SHP77 treated with DMSO at 0.1 percent for 48 hours (cell line): ENCODE measurements around the gene DPH3.

Experiments used
- DNase-seq: peaks from one replicate; lab custom pipeline; 2025; lab: John Stamatoyannopoulos, UW

Gene DPH3

GRCh38 chr3:16233806-16234205 lies 30.9 kb downstream of the DPH3 start:
- DNase-seq, result no peak

- DNase-seq, result no peak
These were observed 32.8 kb downstream of the DPH3 start for GRCh38 chr3:16231983-16232382.

DNA sequence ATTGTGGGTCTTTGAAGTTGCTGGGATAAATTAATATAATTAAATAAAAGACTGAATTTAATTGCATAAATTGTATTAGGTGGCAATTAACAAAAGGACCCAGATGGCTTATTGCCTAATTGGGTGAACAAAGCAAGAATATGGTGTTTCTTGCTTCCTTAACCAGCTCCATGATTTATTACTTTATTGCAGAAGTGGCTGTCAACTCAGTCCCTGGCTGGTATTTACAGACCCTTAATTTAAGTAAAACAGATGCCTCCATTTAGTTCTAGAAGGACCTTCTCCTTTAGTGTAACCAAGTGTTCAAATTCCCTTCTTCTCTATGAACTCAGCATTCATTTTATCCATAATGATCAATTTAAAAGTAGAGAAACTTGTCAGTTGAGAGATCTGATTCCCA lies 35.1 kb downstream of the DPH3 start:
- no peak for DNase-seq

GRCh38 chr3:16227566-16227965 lies 37.2 kb downstream of the DPH3 start:
- DNase-seq, result no peak

- DNase-seq, result no peak
These were observed 40.4 kb downstream of the DPH3 start for GRCh38 chr3:16224325-16224724.

DNA sequence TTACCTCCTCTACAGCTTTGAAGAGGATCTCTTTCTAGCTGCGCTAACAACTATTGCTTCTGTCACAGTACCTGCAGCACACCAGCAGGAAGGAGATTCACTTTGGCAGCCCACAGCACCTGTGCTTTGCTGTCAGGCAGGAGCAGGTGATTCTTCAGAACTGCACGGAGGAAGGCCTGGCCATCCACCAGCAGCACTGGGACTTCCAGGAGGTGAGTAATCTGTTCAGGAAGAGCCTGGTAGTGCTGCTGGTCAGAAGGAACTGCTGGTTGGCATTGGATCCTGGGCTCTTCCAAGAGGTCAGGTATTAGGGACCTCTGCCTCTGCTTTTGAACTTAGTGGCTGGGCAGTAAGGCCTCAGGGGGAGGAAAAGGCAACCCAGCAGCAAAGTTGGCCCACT lies 42.2 kb downstream of the DPH3 start:
- no peak for DNase-seq

DNA sequence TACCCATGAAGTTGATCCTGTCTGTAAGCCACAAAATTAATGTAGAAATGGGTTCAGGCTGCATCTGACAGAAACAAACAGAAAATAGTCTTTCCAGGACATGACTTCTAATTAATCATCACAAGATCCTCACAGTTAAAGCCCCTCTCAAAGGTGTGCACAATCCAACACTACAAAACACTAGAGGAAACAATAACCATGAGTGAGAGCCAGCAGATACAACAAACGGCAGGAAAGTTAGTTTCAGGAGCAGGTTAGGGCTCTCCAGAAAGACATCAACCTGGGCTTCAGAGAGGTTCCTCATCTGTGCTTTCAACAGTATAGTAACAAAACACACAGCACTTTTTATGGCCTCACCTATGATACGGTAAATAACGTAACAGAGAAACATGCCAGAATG lies 42.8 kb downstream of the DPH3 start:
- DNase-seq, result no peak

DNA sequence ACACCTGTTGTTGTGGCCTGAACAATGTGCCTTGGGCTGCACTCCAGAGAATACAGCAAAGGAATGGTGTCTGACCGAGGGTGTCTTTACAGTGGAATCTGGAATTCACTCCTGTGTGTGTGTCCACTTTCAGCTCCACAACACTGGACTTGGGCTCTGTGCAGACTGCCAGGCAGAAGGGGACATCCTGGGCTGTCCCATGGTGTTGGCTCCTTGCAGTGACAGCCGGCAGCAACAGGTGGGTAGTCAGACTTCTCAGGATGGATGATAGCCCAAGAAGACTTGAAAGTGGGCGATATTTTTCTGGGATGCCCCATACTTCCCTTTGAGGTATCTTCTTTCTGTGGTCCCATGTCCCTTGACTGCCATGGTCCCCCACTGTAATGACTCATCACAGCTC lies 45.0 kb downstream of the DPH3 start:
- DNase-seq, result no peak

GRCh38 chr3:16216373-16216935 lies 48.3 kb downstream of the DPH3 start:
- no peak for DNase-seq

DNA sequence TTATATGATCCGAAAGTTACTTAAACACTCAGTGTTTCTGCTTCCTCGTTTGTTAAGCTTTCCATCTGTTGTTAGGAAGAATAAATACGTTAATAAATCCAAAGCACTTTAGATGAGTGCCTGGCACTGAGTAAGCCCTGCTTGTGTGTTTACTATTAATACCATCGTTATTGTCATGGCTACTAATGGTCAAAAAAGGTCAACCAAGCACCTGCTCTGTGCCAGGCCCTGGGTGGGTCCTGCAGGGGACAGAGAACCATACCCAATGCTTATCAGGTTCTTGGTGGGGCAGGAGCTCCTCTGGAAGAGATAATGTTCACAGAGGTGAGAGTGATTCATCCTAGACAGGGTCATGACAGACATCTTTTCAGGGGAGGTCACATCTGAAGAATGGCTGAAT lies 50.4 kb downstream of the DPH3 start:
- DNase-seq, result no peak

DNA sequence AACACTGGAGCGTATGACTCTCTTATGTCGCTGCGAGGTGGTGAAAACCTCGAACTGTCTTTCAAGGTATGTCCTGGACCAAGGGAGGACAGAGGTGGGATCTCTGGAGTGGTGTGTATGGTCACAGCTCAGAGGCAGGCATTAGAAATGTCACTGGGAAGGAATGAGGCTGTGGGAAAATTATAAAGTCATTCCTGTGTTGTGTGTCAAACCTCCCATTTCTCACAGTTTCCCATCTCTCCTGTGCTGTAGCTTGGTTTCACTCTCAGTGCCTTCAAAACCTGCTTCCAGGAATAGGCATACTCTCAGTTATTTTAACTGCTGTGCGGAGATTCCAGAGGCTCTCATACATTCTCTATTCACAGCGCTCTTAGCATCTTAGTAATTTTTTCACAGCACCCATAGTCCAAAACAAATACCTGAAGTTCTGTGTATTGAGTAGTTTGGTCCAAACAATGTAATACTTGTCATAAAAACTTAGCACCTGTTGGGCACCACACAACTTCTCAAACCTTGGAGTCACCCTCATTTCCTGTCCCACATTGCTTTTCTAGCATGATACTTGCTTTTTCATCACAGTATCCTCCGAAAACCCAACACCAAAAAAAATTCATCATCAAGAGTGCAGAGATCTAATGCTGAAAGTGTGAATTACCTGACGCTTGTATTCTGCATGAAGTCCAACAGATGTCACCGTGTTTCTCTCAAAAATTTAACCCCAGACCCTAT lies 53.4 kb downstream of the DPH3 start:
- DNase-seq, result no peak
